MM.1S (cell line): ENCODE data around the gene PBXIP1.

ENCODE experiments used
- DNase-seq: peaks from one replicate; pipeline ENCODE4 v3.0.0-alpha.2; 2015
- H2AFZ ChIP-seq: fragments of 300-600 bp; sonication (generic); 2 replicates; pipeline ENCODE4 v1.6.0; 2016; ENCODE audit warnings: antibody characterized with exemption, low read length
- H3F3A ChIP-seq: fragments of 300-600 bp; sonication (generic); 2 replicates; pipeline ENCODE4 v1.6.1; 2016; ENCODE audit warnings: mild to moderate bottlenecking, antibody characterized with exemption, low read length, moderate library complexity, mixed read lengths; ENCODE audit not compliant: insufficient read depth
- H3K27ac ChIP-seq: fragments of 300-600 bp; sonication (generic); 2 replicates; pipeline ENCODE4 v1.5.1; 2016; ENCODE audit warnings: mild to moderate bottlenecking, low read length
- H3K27me3 ChIP-seq: fragments of 300-600 bp; sonication (generic); replicated peaks from 2 replicates; pipeline ENCODE4 v1.6.0; 2016; ENCODE audit warnings: low read length; ENCODE audit not compliant: insufficient read depth
- H3K36me3 ChIP-seq: fragments of 300-600 bp; sonication (generic); replicated peaks from 2 replicates; pipeline ENCODE4 v1.6.1; 2016; ENCODE audit warnings: mild to moderate bottlenecking, low read length, mixed read lengths; ENCODE audit not compliant: insufficient read depth
- H3K4me1 ChIP-seq: fragments of 300-600 bp; sonication (generic); 2 replicates; pipeline ENCODE4 v1.6.1; 2016; ENCODE audit warnings: low read length, mixed read lengths
- H3K4me2 ChIP-seq: fragments of 300-600 bp; sonication (generic); 2 replicates; pipeline ENCODE4 v1.6.0; 2016; ENCODE audit warnings: low read depth, low read length
- H3K4me3 ChIP-seq: fragments of 300-600 bp; sonication (generic); 2 replicates; pipeline ENCODE4 v1.5.1; 2016; ENCODE audit warnings: low read length, mixed read lengths
- H3K79me2 ChIP-seq: fragments of 300-600 bp; sonication (generic); 2 replicates; pipeline ENCODE4 v1.6.1; 2016; ENCODE audit warnings: mixed run types, low read length, mixed read lengths
- H3K9ac ChIP-seq: fragments of 300-600 bp; sonication (generic); 2 replicates; pipeline ENCODE4 v1.6.1; 2016; ENCODE audit warnings: low read length, mixed read lengths
- H3K9me2 ChIP-seq: fragments of 300-600 bp; sonication (generic); replicated peaks from 2 replicates; pipeline ENCODE4 v1.6.1; 2016; ENCODE audit warnings: mild to moderate bottlenecking, low read length, mixed read lengths; ENCODE audit not compliant: insufficient read depth
- H3K9me3 ChIP-seq: fragments of 300-600 bp; sonication (generic); replicated peaks from 2 replicates; pipeline ENCODE4 v1.6.1; 2016; ENCODE audit warnings: mild to moderate bottlenecking, low read length, mixed read lengths; ENCODE audit not compliant: insufficient read depth
- H4K20me1 ChIP-seq: fragments of 300-600 bp; sonication (generic); 2 replicates; pipeline ENCODE4 v1.6.1; 2016; ENCODE audit warnings: mild to moderate bottlenecking, low read length, moderate library complexity, mixed read lengths; ENCODE audit not compliant: insufficient read depth
- EZH2 ChIP-seq: fragments of 300-600 bp; sonication (generic); optimal IDR thresholded peaks from 2 replicates; pipeline ENCODE3; 2017; ENCODE audit warnings: low read depth, mild to moderate bottlenecking, antibody characterized with exemption, low read length, mixed read lengths
- EZH2phosphoT487 ChIP-seq: fragments of 300-600 bp; sonication (generic); IDR thresholded peaks from 2 replicates; pipeline ENCODE4 v1.6.1; 2018; ENCODE audit warnings: antibody characterized with exemption, low read length
- TF ChIP-seq, protein P1 (sequence below): fragments of 300-600 bp; sonication (generic); IDR thresholded peaks from 2 replicates; pipeline ENCODE4 v1.5.1; 2016; ENCODE audit warnings: antibody characterized with exemption, low read length, mixed read lengths

Gene PBXIP1

DNA sequence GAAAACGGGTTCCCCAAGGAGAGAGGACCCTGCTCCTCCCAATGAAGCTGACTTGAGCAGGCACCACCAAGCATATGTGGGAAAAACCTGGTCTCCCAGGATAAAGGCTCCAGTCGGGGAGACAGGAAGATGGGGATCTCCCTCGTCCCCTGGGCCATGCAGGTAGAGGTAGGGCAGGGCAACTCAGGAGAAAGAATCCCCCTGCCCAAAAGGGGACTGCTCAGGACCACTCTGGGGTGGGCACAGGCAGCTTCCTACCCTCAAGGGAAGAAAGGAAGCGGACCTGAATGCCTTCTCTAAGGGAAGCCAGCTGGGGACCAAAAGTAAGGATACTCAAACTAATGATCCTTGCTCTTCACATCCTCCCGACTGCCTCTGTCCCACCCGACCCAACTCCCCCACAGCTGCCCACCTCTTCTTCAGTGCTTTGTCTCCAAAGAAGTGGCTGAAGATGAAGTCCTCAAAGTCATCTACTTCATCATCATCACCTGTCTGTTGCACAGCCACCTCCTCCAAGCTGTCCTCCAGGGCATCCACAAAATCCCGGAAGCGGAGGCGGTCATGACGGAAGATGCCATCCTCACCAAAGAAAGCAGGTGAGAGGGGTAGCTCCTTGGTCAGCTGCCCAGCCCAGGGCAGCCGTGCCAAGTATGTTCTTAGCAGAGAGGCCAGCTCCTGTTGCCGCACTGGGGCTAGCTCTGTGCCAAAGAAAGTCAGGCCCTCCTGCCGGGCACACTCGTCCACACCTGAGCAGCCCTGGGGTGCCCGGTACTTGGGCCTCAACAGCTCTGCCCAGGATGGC lies 10.5 kb downstream of the PBXIP1 start:
- TF ChIP-seq EZH2phosphoT487 (no peak), EZH2 (no peak)
- TF ChIP-seq, protein P1, sequence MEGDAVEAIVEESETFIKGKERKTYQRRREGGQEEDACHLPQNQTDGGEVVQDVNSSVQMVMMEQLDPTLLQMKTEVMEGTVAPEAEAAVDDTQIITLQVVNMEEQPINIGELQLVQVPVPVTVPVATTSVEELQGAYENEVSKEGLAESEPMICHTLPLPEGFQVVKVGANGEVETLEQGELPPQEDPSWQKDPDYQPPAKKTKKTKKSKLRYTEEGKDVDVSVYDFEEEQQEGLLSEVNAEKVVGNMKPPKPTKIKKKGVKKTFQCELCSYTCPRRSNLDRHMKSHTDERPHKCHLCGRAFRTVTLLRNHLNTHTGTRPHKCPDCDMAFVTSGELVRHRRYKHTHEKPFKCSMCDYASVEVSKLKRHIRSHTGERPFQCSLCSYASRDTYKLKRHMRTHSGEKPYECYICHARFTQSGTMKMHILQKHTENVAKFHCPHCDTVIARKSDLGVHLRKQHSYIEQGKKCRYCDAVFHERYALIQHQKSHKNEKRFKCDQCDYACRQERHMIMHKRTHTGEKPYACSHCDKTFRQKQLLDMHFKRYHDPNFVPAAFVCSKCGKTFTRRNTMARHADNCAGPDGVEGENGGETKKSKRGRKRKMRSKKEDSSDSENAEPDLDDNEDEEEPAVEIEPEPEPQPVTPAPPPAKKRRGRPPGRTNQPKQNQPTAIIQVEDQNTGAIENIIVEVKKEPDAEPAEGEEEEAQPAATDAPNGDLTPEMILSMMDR = no peak
- Histone ChIP-seq H3K4me2 (peak overlapping the region; percentile 87), H3K79me2 (peaks cover 66% of the 10 kb centered on the region), H3K4me3 (peak overlapping the region; percentile 3; the same call in 1 of the 2 replicates), H3K9ac (peak overlapping the region; percentile 89), H3K36me3 (no peaks in the 10 kb centered on the region), H3K9me3 (no peaks in the 10 kb centered on the region), H3K4me1 (peaks cover 79% of the 10 kb centered on the region), H4K20me1 (no peaks in the 10 kb centered on the region), H3K27me3 (no peaks in the 10 kb centered on the region), H3K9me2 (no peaks in the 10 kb centered on the region), H3F3A (peaks cover 80% of the 10 kb centered on the region), H2AFZ (no peak overlapping the region), H3K27ac (peak overlapping the region; percentile 91)
- DNase-seq = no peak

DNA sequence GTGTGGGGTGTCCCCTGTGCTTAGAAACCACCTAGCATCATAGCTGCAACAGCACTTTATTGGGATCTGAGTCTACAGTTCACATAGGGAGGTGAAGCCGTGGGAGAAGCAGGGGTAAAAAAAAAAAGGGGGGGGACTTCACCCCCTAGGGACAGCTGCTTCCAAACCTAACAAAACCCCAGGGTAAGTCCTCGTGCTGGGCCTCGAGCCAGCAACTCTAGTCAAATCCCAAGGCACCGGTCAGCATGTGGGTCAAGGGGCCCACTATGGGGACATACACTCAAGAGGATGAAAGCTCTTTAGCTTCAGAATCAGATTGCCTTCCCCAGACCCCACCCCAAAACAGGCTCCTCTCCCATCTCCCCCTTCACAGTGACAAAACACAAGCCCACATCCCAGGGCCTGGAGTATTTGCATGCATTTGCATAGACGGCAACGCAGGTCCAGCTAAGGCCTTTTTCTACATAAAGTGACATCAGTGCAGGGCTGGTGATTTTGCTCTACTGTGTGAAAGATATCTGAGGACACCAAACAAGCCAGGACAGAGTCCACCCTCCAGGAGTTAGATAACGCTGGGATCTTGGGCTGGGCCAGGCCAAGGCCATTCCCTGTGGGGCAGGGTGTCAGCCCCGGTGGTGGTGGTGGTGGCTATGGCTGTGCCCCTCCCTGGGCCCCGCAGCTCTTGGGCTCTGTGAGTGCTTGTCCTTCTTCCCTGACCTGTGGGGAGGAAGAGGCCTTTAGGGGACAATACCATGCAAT lies 11.3 kb downstream of the PBXIP1 start:
- H3K4me3 ChIP-seq = peak overlapping the region; percentile 9
- no peak overlapping the region for H2AFZ ChIP-seq
- peak overlapping the region; percentile 89 for H3K9ac ChIP-seq
- TF ChIP-seq, protein P1 = no peak
- no peak for TF ChIP-seq EZH2phosphoT487
- TF ChIP-seq EZH2 = no peak
- no peaks in the 10 kb centered on the region for H3K27me3 ChIP-seq
- H3K4me2 ChIP-seq = peak overlapping the region; percentile 87
- no peaks in the 10 kb centered on the region for H3K9me3 ChIP-seq
- no peaks in the 10 kb centered on the region for H3K9me2 ChIP-seq
- peaks cover 78% of the 10 kb centered on the region for H3F3A ChIP-seq
- H4K20me1 ChIP-seq = no peaks in the 10 kb centered on the region
- H3K27ac ChIP-seq = peak overlapping the region; percentile 91
- no peaks in the 10 kb centered on the region for H3K36me3 ChIP-seq
- peaks cover 82% of the 10 kb centered on the region for H3K4me1 ChIP-seq
- peaks cover 65% of the 10 kb centered on the region for H3K79me2 ChIP-seq
- peak; percentile 74 for DNase-seq

DNA sequence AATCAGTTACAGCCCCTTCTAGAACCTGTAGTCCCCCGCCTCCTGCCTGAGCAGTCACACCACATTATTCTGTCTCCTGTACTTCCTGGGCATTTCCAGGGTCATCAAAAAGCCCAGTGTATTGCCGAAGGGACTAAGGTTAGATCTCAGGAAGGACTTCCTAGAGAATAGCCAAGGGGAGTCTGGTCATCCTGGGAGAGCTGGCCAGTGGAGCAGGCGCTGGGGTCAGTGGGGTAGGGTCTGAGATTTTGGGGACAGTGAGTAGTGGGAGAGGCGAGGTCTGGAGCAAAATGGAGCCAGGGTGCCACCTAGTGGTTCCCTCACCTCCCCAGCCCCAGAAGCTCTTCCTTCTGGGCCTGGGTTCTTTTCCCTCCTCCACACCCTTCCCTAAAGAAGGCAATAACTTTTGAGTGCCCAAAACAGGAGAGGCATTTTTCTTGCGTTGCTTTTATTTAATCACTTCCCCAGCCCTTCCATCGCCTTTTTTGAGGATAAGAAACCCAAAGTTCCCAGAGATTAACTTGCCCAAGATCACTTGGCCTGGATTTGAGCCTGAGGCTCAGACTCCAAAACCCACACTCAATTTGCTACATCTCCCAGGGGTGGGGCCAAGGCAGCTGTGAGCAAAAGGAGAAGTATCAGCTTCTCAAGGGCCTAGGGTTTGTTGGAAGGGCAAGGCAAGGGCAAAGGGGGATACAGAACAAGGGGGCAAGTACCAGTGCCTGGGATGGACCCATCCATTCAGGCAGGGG lies 12.1 kb downstream of the PBXIP1 start:
- TF ChIP-seq, protein P1 = peak; percentile 96
- no peak for TF ChIP-seq EZH2phosphoT487
- Histone ChIP-seq H3K4me3 (peak overlapping the region; percentile 54), H3K79me2 (peaks cover 61% of the 10 kb centered on the region), H3K27ac (peak overlapping the region; percentile 91), H3F3A (peaks cover 82% of the 10 kb centered on the region), H3K27me3 (no peaks in the 10 kb centered on the region), H3K4me1 (peaks cover 86% of the 10 kb centered on the region), H4K20me1 (no peaks in the 10 kb centered on the region), H3K4me2 (peak overlapping the region; percentile 87), H2AFZ (no peak overlapping the region), H3K9me2 (no peaks in the 10 kb centered on the region), H3K9me3 (no peaks in the 10 kb centered on the region), H3K9ac (peak overlapping the region; percentile 89), H3K36me3 (no peaks in the 10 kb centered on the region)
- DNase-seq = peak; percentile 75
